NCI-H2107 treated with DMSO at 0.1 percent for 48 hours (cell line): ENCODE results near the gene TULP1.
"Not testable (repeated sequence)": the region's sequence is repeated elsewhere in the genome, so short reads cannot be mapped to it uniquely, and the experiment has no call there.

Experiments used
- DNase-seq: peaks from one replicate; lab custom pipeline; 2025; ENCODE audit not compliant: unreplicated experiment; lab: John Stamatoyannopoulos, UW

The TULP1 gene

GRCh38 chr6:35512740-35513139 is at the start of gene TULP1:
TULP1 (minus strand) TSS chr6:35512896; CDS start chr6:35512858, 38 bp downstream.
- no peak for DNase-seq

GRCh38 chr6:35562060-35562459 is 49.4 kb upstream of the TULP1 start:
- no peak for DNase-seq

- DNase-seq: no peak
These were observed 48.4 kb upstream of the TULP1 start for GRCh38 chr6:35561113-35561512.

- DNase-seq: no peak
These were observed 45.9 kb upstream of the TULP1 start for GRCh38 chr6:35558571-35558970.

- no peak for DNase-seq
These were observed 44.5 kb upstream of the TULP1 start for GRCh38 chr6:35557239-35557638.

- no peak for DNase-seq
These were observed 42.1 kb upstream of the TULP1 start for GRCh38 chr6:35554811-35555210.

- DNase-seq: no peak
These were observed 40.6 kb upstream of the TULP1 start for GRCh38 chr6:35553315-35553714.

- DNase-seq: no peak
These were observed 39.7 kb upstream of the TULP1 start for GRCh38 chr6:35552285-35552917.

- DNase-seq: no peak
These were observed 37.7 kb upstream of the TULP1 start for GRCh38 chr6:35550437-35550836.

- no peak for DNase-seq
These were observed 35.0 kb upstream of the TULP1 start for GRCh38 chr6:35547676-35548075.

GRCh38 chr6:35544769-35545361 is 32.2 kb upstream of the TULP1 start:
- DNase-seq: no peak

GRCh38 chr6:35543459-35544193 is 30.9 kb upstream of the TULP1 start:
- DNase-seq: no peak

- no peak for DNase-seq
These were observed 29.1 kb upstream of the TULP1 start for GRCh38 chr6:35541836-35542235.

- no peak for DNase-seq
These were observed 26.5 kb upstream of the TULP1 start for GRCh38 chr6:35539223-35539622.

GRCh38 chr6:35535847-35536246 is 23.2 kb upstream of the TULP1 start:
- not testable (repeated sequence) for DNase-seq

- no peak for DNase-seq
These were observed 21.9 kb upstream of the TULP1 start for GRCh38 chr6:35534407-35535170.

- no peak for DNase-seq
These were observed 21.3 kb upstream of the TULP1 start for GRCh38 chr6:35533981-35534380.

- DNase-seq: no peak
These were observed 19.4 kb upstream of the TULP1 start for GRCh38 chr6:35532126-35532525.

- no peak for DNase-seq
These were observed 11.8 kb upstream of the TULP1 start for GRCh38 chr6:35524380-35525020.

GRCh38 chr6:35522660-35523658 is 10.3 kb upstream of the TULP1 start:
- DNase-seq: peak; percentile 13
